NCI-H2196 treated with DMSO at 0.1 percent for 48 hours (cell line): ENCODE data around the gene PA2G4.
"Not testable (repeated sequence)": the region's sequence is repeated elsewhere in the genome, so short reads cannot be mapped to it uniquely, and the experiment has no call there.

Source experiments
- DNase-seq: peaks from one replicate; lab custom pipeline; 2025; ENCODE audit not compliant: unreplicated experiment; lab: John Stamatoyannopoulos, UW

Gene PA2G4

GRCh38 chr12:56099787-56100186 lies 4.6 kb upstream of the PA2G4 start:
- DNase-seq = no peak

DNA sequence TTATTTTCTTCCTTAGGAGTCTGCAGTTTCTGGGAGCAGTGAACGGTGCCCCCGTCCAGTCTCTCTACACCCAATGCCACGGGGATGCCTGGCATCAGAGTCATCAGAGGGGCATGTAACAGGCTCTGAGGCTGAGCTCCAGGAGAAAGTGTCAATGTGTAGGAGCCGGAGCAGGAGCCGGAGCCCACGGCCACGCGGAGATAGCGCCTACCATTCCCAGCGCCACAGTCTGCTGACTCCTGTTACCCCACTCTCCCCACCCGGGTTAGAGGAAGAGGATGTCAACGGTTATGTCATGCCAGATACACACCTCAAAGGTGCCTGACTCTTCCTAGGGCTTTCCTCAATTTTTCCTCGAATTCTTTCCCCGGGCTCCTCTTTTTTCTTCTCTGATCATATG lies 3.3 kb upstream of the PA2G4 start:
- no peak for DNase-seq

DNA sequence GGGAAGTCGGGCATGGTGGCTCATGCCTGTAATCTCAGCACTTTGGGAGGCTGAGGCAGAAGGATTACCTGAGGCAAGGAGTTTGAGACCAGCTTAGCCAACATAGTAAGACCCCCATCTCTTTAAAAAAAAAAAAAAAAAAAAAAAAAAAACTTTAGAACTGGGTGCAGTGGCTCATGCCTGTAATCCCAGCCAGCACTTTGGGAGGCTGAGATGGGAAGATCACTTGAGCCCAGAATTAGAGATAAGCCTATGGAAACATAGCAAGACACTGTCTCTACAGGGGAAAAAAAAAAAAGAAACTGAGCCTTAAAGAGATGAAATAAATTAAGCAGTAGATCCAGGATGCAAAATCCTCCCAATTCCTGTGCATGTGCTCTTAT lies 1.7 kb upstream of the PA2G4 start:
- DNase-seq = no peak

DNA sequence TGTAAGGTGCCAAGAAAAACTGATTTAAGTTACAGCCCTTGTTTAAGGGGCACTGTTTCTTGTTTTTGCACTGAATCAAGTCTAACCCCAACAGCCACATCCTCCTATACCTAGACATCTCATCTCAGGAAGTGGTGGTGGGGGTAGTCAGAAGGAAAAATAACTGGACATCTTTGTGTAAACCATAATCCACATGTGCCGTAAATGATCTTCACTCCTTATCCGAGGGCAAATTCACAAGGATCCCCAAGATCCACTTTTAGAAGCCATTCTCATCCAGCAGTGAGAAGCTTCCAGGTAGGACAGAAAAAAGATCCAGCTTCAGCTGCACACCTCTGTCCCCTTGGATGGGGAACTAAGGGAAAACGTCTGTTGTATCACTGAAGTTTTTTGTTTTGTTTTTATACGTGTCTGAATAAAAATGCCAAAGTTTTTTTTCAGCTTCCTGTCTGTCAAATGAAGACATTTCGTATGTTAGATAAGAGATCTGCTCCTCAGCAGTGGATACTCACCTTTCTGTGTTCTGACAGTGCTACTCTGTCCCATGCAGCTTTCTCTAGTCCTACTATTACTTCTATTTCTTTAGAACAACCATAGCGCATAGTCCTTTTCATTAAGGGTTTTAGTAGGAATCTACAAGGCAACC lies 1.2 kb upstream of the PA2G4 start:
- DNase-seq = no peak

GRCh38 chr12:56103823-56104108 lies 593 bp upstream of the PA2G4 start:
- no peak for DNase-seq

GRCh38 chr12:56104815-56105608 lies 653 bp downstream of the PA2G4 start:
- DNase-seq = no peak

GRCh38 chr12:56105609-56105902 lies 1.2 kb downstream of the PA2G4 start:
- DNase-seq = no peak

GRCh38 chr12:56107242-56107641 lies 2.9 kb downstream of the PA2G4 start:
- DNase-seq = no peak

- no peak for DNase-seq
Observed at GRCh38 chr12:56110571-56110970, 6.2 kb downstream of the PA2G4 start.

- no peak for DNase-seq
Observed at GRCh38 chr12:56114084-56114483, 9.7 kb downstream of the PA2G4 start.

- DNase-seq = no peak
Observed at GRCh38 chr12:56115329-56115728, 11.0 kb downstream of the PA2G4 start.

GRCh38 chr12:56116267-56117081 lies 12.1 kb downstream of the PA2G4 start, which contains the start of gene RPL41:
TSS of gene RPL41 (plus strand) at chr12:56116633.
- DNase-seq = peak; percentile 90

DNA sequence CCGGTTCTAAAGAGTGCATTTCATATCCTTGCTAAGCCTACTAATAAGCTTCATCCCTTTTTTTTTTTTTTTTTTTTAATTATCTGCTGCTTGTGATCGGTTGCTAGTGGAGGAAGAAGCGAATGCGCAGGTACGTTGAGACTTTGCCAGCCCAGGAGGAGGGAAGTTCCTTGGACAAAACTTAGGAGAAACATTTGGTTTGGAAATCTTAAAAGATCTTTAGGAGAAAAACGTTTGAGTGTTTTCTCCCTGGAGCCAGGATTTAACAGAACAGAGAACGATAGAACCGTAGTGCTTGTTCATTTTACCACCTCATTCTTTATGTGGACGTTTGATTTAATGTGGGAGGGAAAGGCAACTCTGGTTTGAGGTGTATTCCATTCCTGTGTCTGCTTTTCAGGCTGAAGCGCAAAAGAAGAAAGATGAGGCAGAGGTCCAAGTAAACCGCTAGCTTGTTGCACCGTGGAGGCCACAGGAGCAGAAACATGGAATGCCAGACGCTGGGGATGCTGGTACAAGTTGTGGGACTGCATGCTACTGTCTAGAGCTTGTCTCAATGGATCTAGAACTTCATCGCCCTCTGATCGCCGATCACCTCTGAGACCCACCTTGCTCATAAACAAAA lies 12.8 kb downstream of the PA2G4 start:
- not testable (repeated sequence) for DNase-seq

DNA sequence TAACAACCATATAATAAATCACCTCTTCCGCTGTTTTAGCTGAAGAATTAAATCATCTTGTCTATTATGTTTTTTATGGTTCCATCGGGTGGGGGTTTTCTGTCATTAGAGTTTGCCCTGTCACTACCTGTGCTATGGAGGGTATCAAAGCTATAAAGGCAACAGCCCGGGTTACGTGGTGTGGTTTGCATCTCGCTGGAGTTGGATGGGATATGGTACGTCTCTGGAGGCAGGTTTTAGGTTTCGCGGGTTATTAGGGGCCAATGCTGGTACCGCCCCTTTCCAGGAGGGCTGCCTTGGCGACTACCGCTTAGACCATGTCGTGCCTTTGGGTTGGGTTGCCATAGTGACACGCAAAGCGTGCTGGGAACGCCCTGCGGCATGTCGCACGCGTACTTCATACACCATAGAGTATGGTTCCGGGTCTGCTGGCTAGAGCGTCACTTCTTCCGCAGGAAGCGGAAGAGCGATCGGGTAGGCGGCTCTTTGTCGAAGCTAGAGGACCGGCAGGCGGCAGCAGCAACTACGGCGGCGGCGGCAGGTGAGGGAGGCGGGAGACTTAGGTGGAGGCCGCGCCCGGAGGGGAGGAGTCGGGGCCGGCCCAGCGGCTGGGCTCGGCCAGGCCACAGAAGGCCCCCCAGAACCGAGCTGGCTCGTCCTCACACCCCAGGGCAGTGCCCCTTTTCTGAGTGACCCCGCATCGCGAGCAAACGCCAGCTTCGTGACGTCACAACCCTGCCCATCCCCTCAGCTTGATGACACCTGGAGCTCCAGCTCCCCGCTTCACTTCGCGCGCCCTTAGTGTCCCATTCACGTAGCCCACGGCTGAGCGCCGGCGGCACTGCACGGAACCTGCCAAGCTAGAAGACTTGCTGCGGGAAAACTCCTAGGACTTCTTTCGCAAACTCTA lies 13.7 kb downstream of the PA2G4 start, which contains the start of gene ZC3H10:
Gene ZC3H10 (plus strand): TSS at position 489 of the 910 bp plus-strand sequence. CDS start 2,297 bp downstream, outside the sequence.
- DNase-seq = peak; percentile 98

GRCh38 chr12:56118688-56119357 lies 14.5 kb downstream of the PA2G4 start:
- DNase-seq = no peak

DNA sequence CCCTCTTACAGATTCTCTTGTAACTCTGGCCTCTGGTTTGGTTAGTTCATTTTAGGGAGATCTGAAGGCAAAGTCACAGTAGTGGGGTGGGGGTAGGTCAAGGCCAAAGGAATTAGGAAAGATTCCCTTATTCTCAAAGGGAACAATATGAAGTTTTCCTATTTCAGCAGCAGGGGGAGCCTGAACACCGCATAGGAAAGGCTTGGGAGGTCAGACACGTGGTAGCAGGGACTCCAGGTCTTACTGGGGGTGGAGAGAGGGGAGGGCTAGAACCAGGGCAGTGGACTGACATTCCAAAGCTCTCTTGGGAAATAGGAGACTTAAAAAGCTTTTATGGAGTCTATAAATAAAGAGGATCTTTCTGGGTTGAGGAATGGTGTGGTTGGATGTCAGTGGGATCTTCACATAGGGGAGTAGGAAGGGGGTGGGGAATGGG lies 15.0 kb downstream of the PA2G4 start:
- peak; percentile 69 for DNase-seq

- no peak for DNase-seq
Observed at GRCh38 chr12:56120158-56120846, 15.9 kb downstream of the PA2G4 start.

- DNase-seq = no peak
Observed at GRCh38 chr12:56121204-56121870, 17.0 kb downstream of the PA2G4 start.

GRCh38 chr12:56122637-56123036 lies 18.3 kb downstream of the PA2G4 start:
- DNase-seq = no peak
